IMR-90 (cell line): Measurements from ENCODE around the gene KCNK18. TPM values are rescaled to one million over a fixed set of nuclear protein-coding genes. Genes with fewer than 3 reads are reported as not detected.

Source experiments
- ATAC-seq: fragments of 200-7000 bp; cut with Tn5 transposase; 2 replicates; pipeline ENCODE4 v1.9.1; 2020; ENCODE audit warnings: low read depth, mild to moderate bottlenecking, moderate library complexity
- BruUV-seq: library from RNA; stranded (reverse); fragments of 400-500 nt; replicated peaks from 2 replicates; lab custom pipeline; 2021; lab: Mats Ljungman, UMichigan
- CTCF ChIA-PET: fragments of 300-600 bp; formaldehyde crosslinking; extraction: SDS; loops from one replicate; lab custom pipeline; 2021; ENCODE audit warnings: antibody characterized with exemption; lab: Yijun Ruan, JAX
- POLR2A ChIA-PET: fragments of 300-600 bp; sonication (Branson Sonifier 250); formaldehyde crosslinking; loops from one replicate; lab custom pipeline; 2022; ENCODE audit warnings: antibody characterized with exemption; ENCODE audit not compliant: unreplicated experiment; lab: Charles Lee
- DNase-seq: peaks from one replicate; pipeline ENCODE4 v3.0.0; 2013
- H2AFZ ChIP-seq: replicated peaks from 2 replicates; pipeline ENCODE3; 2013; ENCODE audit warnings: low read length, mild to moderate bottlenecking; ENCODE audit not compliant: poor library complexity
- H2AK5ac ChIP-seq: 2 replicates; pipeline ENCODE4 v1.6.1; 2013; ENCODE audit warnings: low read depth, low read length, inconsistent platforms
- H2AK9ac ChIP-seq: replicated peaks from 2 replicates; pipeline ENCODE3; 2013; ENCODE audit warnings: mild to moderate bottlenecking, low read depth, low read length, moderate library complexity; ENCODE audit not compliant: poor library complexity
- H2BK120ac ChIP-seq: 2 replicates; pipeline ENCODE4 v1.6.1; 2013; ENCODE audit warnings: low read depth, low read length, inconsistent platforms
- H2BK15ac ChIP-seq: 3 replicates; pipeline ENCODE4 v1.6.1; 2013; ENCODE audit warnings: low read depth, low read length, inconsistent platforms
- H2BK20ac ChIP-seq: 2 replicates; pipeline ENCODE4 v1.6.1; 2013; ENCODE audit warnings: low read depth, mild to moderate bottlenecking, inconsistent platforms, low read length, moderate library complexity
- H2BK5ac ChIP-seq: 2 replicates; pipeline ENCODE4 v1.6.1; 2013; ENCODE audit warnings: mild to moderate bottlenecking, low read depth, low read length, inconsistent platforms; ENCODE audit not compliant: poor library complexity, severe bottlenecking
- H3K14ac ChIP-seq: replicated peaks from 2 replicates; pipeline ENCODE4 v1.6.1; 2013; ENCODE audit warnings: low read depth, low read length, inconsistent platforms
- H3K18ac ChIP-seq: 2 replicates; pipeline ENCODE4 v1.6.1; 2013; ENCODE audit warnings: low read depth, low read length, control low read depth
- H3K23ac ChIP-seq: 2 replicates; pipeline ENCODE4 v1.6.1; 2013; ENCODE audit warnings: low read depth, low read length, inconsistent platforms
- H3K27ac ChIP-seq: 2 replicates; pipeline ENCODE4 v1.5.1; 2013; ENCODE audit warnings: mild to moderate bottlenecking, control low read depth, low read length; ENCODE audit not compliant: insufficient read depth
- H3K27me3 ChIP-seq: 2 replicates; pipeline ENCODE4 v1.6.1; 2013; ENCODE audit warnings: low read length; ENCODE audit not compliant: control insufficient read depth, insufficient read depth
- H3K36me3 ChIP-seq: 2 replicates; pipeline ENCODE4 v1.6.1; 2013; ENCODE audit warnings: low read length, mixed read lengths; ENCODE audit not compliant: control insufficient read depth, insufficient read depth
- H3K4ac ChIP-seq: 2 replicates; pipeline ENCODE4 v1.6.1; 2013; ENCODE audit warnings: low read depth, low read length, inconsistent platforms
- H3K4me1 ChIP-seq: 2 replicates; pipeline ENCODE4 v1.6.1; 2013; ENCODE audit warnings: low read length, mixed read lengths; ENCODE audit not compliant: control insufficient read depth, insufficient read depth
- H3K4me2 ChIP-seq: 2 replicates; pipeline ENCODE4 v1.6.1; 2013; ENCODE audit warnings: low read depth, mild to moderate bottlenecking, control low read depth, low read length, moderate library complexity
- H3K4me3 ChIP-seq: 2 replicates; pipeline ENCODE4 v1.5.1; 2013; ENCODE audit warnings: low read depth, mild to moderate bottlenecking, control low read depth, low read length, moderate library complexity; ENCODE audit not compliant: insufficient read depth
- H3K56ac ChIP-seq: 2 replicates; pipeline ENCODE4 v1.6.1; 2013; ENCODE audit warnings: low read length, inconsistent platforms; ENCODE audit not compliant: insufficient read depth; ENCODE audit errors: extremely low read depth
- H3K79me1 ChIP-seq, 2 experiments: 2 replicates each; pipeline ENCODE4 v1.6.1; 2013; ENCODE audit warnings: low read length in 2 of 2, inconsistent platforms in 1 of 2, low read depth in 1 of 2
- H3K9ac ChIP-seq: 2 replicates; pipeline ENCODE4 v1.6.1; 2013; ENCODE audit warnings: low read depth, low read length, control low read depth
- H3K9me1 ChIP-seq: 2 replicates; pipeline ENCODE4 v1.6.1; 2013; ENCODE audit warnings: low read length, inconsistent platforms; ENCODE audit not compliant: insufficient read depth
- H3K9me3 ChIP-seq: 2 replicates; pipeline ENCODE4 v1.6.1; 2013; ENCODE audit warnings: low read length; ENCODE audit not compliant: control insufficient read depth, insufficient read depth
- H4K20me1 ChIP-seq: 2 replicates; pipeline ENCODE4 v1.6.1; 2013; ENCODE audit warnings: low read length, inconsistent platforms; ENCODE audit not compliant: insufficient read depth
- H4K5ac ChIP-seq: 2 replicates; pipeline ENCODE4 v1.6.1; 2013; ENCODE audit warnings: mild to moderate bottlenecking, low read depth, low read length, control low read depth
- H4K8ac ChIP-seq, 2 experiments: 2 replicates each; pipeline ENCODE4 v1.6.1; 2013; ENCODE audit warnings: low read depth in 2 of 2, low read length in 2 of 2, control low read depth in 1 of 2, inconsistent platforms in 1 of 2
- H4K91ac ChIP-seq: 2 replicates; pipeline ENCODE4 v1.6.1; 2013; ENCODE audit warnings: low read depth, low read length, inconsistent platforms; ENCODE audit not compliant: insufficient read depth
- BHLHE40 ChIP-seq: fragments of 150-350 bp; IDR thresholded peaks from 2 replicates; pipeline ENCODE4 v1.6.1; 2016; ENCODE audit warnings: mild to moderate bottlenecking, low read depth, low read length
- CEBPB ChIP-seq: IDR thresholded peaks from 2 replicates; pipeline ENCODE4 v1.6.1; 2012; ENCODE audit warnings: low read depth, low read length, improper control_type of control experiment
- CTCF ChIP-seq: conservative IDR thresholded peaks from 2 replicates; pipeline ENCODE4 v1.5.1; 2012; ENCODE audit warnings: mild to moderate bottlenecking, low read depth, low read length, improper control_type of control experiment
- ELK1 ChIP-seq: fragments of 150-350 bp; IDR thresholded peaks from 2 replicates; pipeline ENCODE4 v1.6.1; 2016; ENCODE audit warnings: low read depth, mild to moderate bottlenecking, low read length, moderate library complexity, borderline replicate concordance
- FOS ChIP-seq: fragments of 150-350 bp; IDR thresholded peaks from 2 replicates; pipeline ENCODE4 v1.6.1; 2016; ENCODE audit warnings: low read depth, low read length
- MAFK ChIP-seq: IDR thresholded peaks from 2 replicates; pipeline ENCODE4 v1.6.1; 2012; ENCODE audit warnings: low read depth, low read length, improper control_type of control experiment
- MAZ ChIP-seq: IDR thresholded peaks from 2 replicates; pipeline ENCODE4 v1.6.1; 2012; ENCODE audit warnings: low read depth, mild to moderate bottlenecking, low read length, improper control_type of control experiment, moderate library complexity, borderline replicate concordance
- MXI1 ChIP-seq: IDR thresholded peaks from 2 replicates; pipeline ENCODE4 v1.6.1; 2012; ENCODE audit warnings: low read depth, mild to moderate bottlenecking, low read length, moderate library complexity, borderline replicate concordance
- NFE2L2 ChIP-seq: fragments of 150-350 bp; IDR thresholded peaks from 2 replicates; pipeline ENCODE4 v1.6.1; 2016; ENCODE audit warnings: low read depth, mild to moderate bottlenecking, low read length
- POLR2A ChIP-seq: IDR thresholded peaks from 2 replicates; pipeline ENCODE4 v1.6.1; 2012; ENCODE audit warnings: mild to moderate bottlenecking, low read depth, low read length
- RCOR1 ChIP-seq: IDR thresholded peaks from 2 replicates; pipeline ENCODE4 v1.6.1; 2012; ENCODE audit warnings: mild to moderate bottlenecking, low read length, improper control_type of control experiment; ENCODE audit not compliant: insufficient replicate concordance
- SMC3 ChIP-seq: fragments of 150-350 bp; IDR thresholded peaks from 2 replicates; pipeline ENCODE4 v1.6.1; 2016; ENCODE audit warnings: low read depth, mild to moderate bottlenecking, antibody characterized with exemption, low read length, moderate library complexity
- USF2 ChIP-seq: fragments of 150-350 bp; IDR thresholded peaks from 2 replicates; pipeline ENCODE4 v1.6.1; 2017; ENCODE audit warnings: mild to moderate bottlenecking, antibody characterized with exemption, low read length, low read depth
- WGBS, 2 experiments: methylation state at CpG; one replicate each; pipeline versions ENCODE4 v1.1.5 to v1.1.7; 2013; ENCODE audit warnings: missing lambda C conversion rate in 2 of 2; ENCODE audit not compliant: insufficient read length in 1 of 2; ENCODE audit errors: extremely low coverage in 2 of 2; 5-methylcytosine and 5-hydroxymethylcytosine counted together
- dilution Hi-C: fragments of 300-500 bp; cut with HindIII; formaldehyde crosslinking; loops from one replicate; pipeline ENCODE4 v1.14.3; 2018; ENCODE audit warnings: low sequenced_read_pairs; ENCODE audit not compliant: unreplicated experiment
- in situ Hi-C: fragments of 300-500 bp; cut with MboI; formaldehyde crosslinking; loops from 3 replicates; pipeline ENCODE4 v1.14.3; 2019; ENCODE audit warnings: low sequenced_read_pairs, inconsistent platforms, mixed read lengths
- intact Hi-C: fragments of 100-400 bp; cut with micrococcal nuclease; formaldehyde crosslinking; loops from 2 replicates; pipeline ENCODE4 v1.10.0; 2022
- polyA plus RNA-seq, 3 experiments: library from polyadenylated mRNA; depleted of rRNA; stranded (reverse); fragments of >200 nt; gene quantifications; 2 replicates each; pipeline ENCODE4 v1.2.3, GENCODE V29; 2012; ENCODE audit warnings: low replicate concordance in 1 of 3
- total RNA-seq: library from RNA; depleted of rRNA; stranded (reverse); fragments of >200 nt; gene quantifications from 2 replicates; pipeline ENCODE4 v1.2.3, GENCODE V29; 2012

The KCNK18 gene
- total and polyA plus RNA-seq, 2 of the 4 experiments (the other 2 are of a cell fraction): not detected

GRCh38 chr10:117166418-117167345 is 30.6 kb upstream of the KCNK18 start:
- Histone ChIP-seq H3K14ac (no peak overlapping the region), H3K9ac (no peak overlapping the region), H3K27me3 (peaks cover 88% of the 10 kb centered on the region), H2BK5ac (no peak overlapping the region), H2AK9ac (peak overlapping the region; percentile 48), H3K9me3 (peaks cover 4% of the 10 kb centered on the region; the same call in 1 of the 2 replicates), H4K20me1 (no peaks in the 10 kb centered on the region), H3K9me1 (no peaks in the 10 kb centered on the region), H2BK20ac (no peak overlapping the region), H2AFZ (peak overlapping the region; percentile 77), H2AK5ac (no peak overlapping the region), H3K27ac (no peak overlapping the region), H3K4ac (no peak overlapping the region), H4K5ac (no peak overlapping the region), H4K8ac (no peak overlapping the region), H4K91ac (no peak overlapping the region), H2BK120ac (no peak overlapping the region), H2BK15ac (no peak overlapping the region), H3K56ac (no peak overlapping the region), H3K4me3 (no peak overlapping the region), H3K36me3 (no peaks in the 10 kb centered on the region), H3K4me2 (no peak overlapping the region), H3K18ac (no peak overlapping the region), H3K23ac (no peak overlapping the region), H3K4me1 (no peaks in the 10 kb centered on the region; the same call in 1 of the 2 replicates), H3K79me1 (no peaks in the 10 kb centered on the region)
- in situ Hi-C loops (no loop called here), dilution Hi-C loops (no loop called here), intact Hi-C loops (loop anchor here (5.0 to 10.0 kb wide), 2 partner anchors 162 to 279 kb away; partner anchors contain the start of gene SHTN1)
- no peak for ATAC-seq
- BruUV-seq: no TSS peak
- no peak for DNase-seq
- 19% methylated on average over 13 of the region's 41 CpGs; no CpG with 5 or more reads in 1 of the 2 experiments for WGBS, 2 experiments
- ChIA-PET CTCF (interaction anchor here (0.6 to 3.0 kb wide), 6 partner anchors 8 to 1725 kb away, joined by 3 to 12 read pairs (median 6); no protein-coding TSS in a partner anchor), POLR2A (interaction anchor here (0.7 kb wide), 1 partner anchor 9 kb away, joined by 4 read pairs; no protein-coding TSS in a partner anchor)
- TF ChIP-seq MAFK (no peak), FOS (no peak), BHLHE40 (no peak), POLR2A (no peak), NFE2L2 (no peak), RCOR1 (no peak), ELK1 (no peak), USF2 (no peak), CTCF (no peak), MAZ (no peak), SMC3 (no peak), MXI1 (no peak), CEBPB (no peak)
